ENCODE data around the gene TLE4. TPM values are rescaled to one million over a fixed set of nuclear protein-coding genes. Genes with fewer than 3 reads are reported as not detected.
A peak's percentile ranks its signal among the peaks of the same experiment; 100 is the strongest.

TLE4 gene
- total RNA-seq, 4 donors from 2014 or later, result 19.3 to 87.5 (median 41.5) TPM

DNA sequence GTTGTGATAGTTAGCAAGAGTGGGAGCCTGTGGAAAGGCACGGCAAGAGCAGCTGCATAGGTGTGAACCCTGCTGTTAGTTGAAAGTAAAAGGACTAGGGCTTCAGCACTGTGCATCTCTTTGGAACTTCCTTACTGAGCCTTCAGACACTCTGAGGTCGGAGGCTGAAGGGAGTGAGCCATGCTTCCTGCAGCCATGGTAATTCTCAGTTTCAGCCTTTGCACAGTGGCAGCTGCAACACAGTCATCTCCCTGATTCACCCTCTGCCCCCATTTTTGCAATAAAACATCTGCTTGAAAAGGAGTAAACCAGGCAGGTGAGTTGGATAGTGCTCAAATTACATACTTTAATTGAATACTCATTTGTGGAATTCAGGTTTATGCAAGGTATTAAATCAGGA, 6.5 kb upstream of the TLE4 start:
- DNase-seq, result peak; percentile 30
- intact Hi-C loops (cut with DNase I; ENCODE audit: low total_unique reads), result no loop called here
- peaks cover 7% of the 10 kb centered on the region for H3K27me3 ChIP-seq
- H3K4me1 ChIP-seq, result peaks cover 1 to 5% (median 3%) of the 10 kb centered on the region in 4 donors
- in situ Hi-C loops (cut with MboI; ENCODE audit: low pct_ligation_motif_present in 1 of 4, low pct_unique_long_range_greater_than_20kb in 1 of 4, low sequenced_read_pairs in 3 of 4), result no loop called here
- no peak overlapping the region for H3K4me3 ChIP-seq
- H3K9me3 ChIP-seq, result no peaks in the 10 kb centered on the region
- TF ChIP-seq POLR2AphosphoS5 (IDR thresholded peaks at IDR 0.05) (no peak), POLR2A (IDR thresholded peaks at IDR 0.05) (no peak), EP300 (IDR thresholded peaks at IDR 0.05; ENCODE audit: low read depth) (no peak)
- TF ChIP-seq, protein P1, sequence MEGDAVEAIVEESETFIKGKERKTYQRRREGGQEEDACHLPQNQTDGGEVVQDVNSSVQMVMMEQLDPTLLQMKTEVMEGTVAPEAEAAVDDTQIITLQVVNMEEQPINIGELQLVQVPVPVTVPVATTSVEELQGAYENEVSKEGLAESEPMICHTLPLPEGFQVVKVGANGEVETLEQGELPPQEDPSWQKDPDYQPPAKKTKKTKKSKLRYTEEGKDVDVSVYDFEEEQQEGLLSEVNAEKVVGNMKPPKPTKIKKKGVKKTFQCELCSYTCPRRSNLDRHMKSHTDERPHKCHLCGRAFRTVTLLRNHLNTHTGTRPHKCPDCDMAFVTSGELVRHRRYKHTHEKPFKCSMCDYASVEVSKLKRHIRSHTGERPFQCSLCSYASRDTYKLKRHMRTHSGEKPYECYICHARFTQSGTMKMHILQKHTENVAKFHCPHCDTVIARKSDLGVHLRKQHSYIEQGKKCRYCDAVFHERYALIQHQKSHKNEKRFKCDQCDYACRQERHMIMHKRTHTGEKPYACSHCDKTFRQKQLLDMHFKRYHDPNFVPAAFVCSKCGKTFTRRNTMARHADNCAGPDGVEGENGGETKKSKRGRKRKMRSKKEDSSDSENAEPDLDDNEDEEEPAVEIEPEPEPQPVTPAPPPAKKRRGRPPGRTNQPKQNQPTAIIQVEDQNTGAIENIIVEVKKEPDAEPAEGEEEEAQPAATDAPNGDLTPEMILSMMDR (IDR thresholded peaks at IDR 0.05), result no peak
- no peaks in the 10 kb centered on the region for H3K36me3 ChIP-seq
- H3K27ac ChIP-seq, result no peak overlapping the region
- WGBS, 2 donors (ENCODE audit: low coverage in 1 of 2), result 43% methylated on average over 2 of the region's 2 CpGs; no CpG with 5 or more reads in 1 of the 2 donors

DNA sequence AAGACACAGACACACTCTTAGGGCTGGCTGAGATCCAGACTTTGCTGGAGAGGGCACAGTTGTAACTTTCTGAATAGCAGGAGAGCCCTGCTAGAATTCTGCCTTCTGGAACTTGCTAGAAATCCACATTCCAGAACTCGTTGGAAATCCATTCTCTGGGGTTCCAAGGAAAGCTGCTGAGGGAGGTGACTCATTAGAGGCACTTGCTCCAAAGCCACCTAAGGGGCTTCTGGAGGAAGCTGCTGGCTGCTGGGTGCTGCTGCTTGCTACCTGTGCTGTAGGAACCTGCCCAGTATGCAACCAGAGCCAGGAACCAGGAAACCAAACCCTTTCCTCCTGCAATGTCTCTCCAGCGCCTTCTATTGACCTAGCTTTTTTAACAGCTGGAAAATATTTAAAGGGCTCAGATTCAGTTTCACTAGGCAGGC, 4.1 kb upstream of the TLE4 start:
- in situ Hi-C loops (cut with MboI; ENCODE audit: low pct_ligation_motif_present in 1 of 4, low pct_unique_long_range_greater_than_20kb in 1 of 4, low sequenced_read_pairs in 3 of 4) (no loop called here), intact Hi-C loops (cut with DNase I; ENCODE audit: low total_unique reads) (no loop called here)
- Histone ChIP-seq H3K27ac (peak overlapping the region in 1 of 4 donors; percentile 5), H3K4me3 (no peak overlapping the region), H3K9me3 (no peaks in the 10 kb centered on the region), H3K4me1 (peaks cover 5 to 10% (median 8%) of the 10 kb centered on the region in 4 donors), H3K36me3 (no peaks in the 10 kb centered on the region), H3K27me3 (peaks cover 12% of the 10 kb centered on the region)
- TF ChIP-seq POLR2AphosphoS5 (IDR thresholded peaks at IDR 0.05), result no peak
- TF ChIP-seq, protein P1 (IDR thresholded peaks at IDR 0.05), result peak in 2 of 5 experiments; percentile 7 to 16
- no peak for TF ChIP-seq POLR2A (IDR thresholded peaks at IDR 0.05)
- WGBS, 2 donors (ENCODE audit: low coverage in 1 of 2), result 33 to 65% methylated on average over 1 to 2 of the region's 2 CpGs
- no peak for DNase-seq

DNA sequence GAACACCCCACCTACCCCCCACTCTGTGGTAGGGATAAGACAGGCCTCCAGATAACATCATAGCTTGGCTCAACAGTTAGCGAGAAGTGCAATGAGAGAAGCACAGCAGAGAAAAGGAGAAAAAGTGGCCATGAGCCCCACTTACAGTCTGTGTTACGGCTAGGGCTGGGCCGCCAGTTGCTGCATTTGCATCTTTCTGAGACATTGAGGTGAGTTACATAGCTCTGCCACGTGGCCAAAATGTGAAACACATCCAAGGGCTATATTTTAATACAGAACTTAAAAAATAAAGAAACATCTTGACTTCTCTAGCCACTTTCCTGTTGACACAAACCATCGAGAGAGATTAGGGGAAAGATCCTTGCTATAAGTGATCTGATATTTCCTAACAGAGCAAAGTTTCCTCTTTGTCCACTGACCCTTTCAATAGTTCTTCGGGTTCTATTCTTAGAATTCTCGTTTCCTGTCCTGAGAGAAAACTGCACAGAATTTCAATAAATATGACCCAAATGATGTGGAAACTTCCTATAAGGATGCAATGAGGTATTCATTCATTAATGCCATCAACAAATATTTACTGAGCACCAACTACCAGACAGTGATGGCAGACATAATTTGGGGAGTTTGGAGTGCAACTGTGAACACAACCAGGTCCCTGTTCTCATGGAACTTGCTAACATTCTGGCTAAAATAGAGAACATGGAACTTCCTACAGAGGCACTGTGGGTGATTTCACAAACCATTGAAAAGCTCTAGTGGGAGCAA, 3.2 kb upstream of the TLE4 start:
- no peaks in the 10 kb centered on the region for H3K9me3 ChIP-seq
- TF ChIP-seq EP300 (IDR thresholded peaks at IDR 0.05; ENCODE audit: low read depth) (no peak), POLR2AphosphoS5 (IDR thresholded peaks at IDR 0.05) (no peak)
- WGBS, 2 donors (ENCODE audit: low coverage in 1 of 2), result 64 to 78% methylated on average over 6 to 7 of the region's 7 CpGs
- in situ Hi-C loops (cut with MboI; ENCODE audit: low pct_ligation_motif_present in 1 of 4, low pct_unique_long_range_greater_than_20kb in 1 of 4, low sequenced_read_pairs in 3 of 4), result no loop called here
- H3K4me3 ChIP-seq, result no peak overlapping the region
- intact Hi-C loops (cut with DNase I; ENCODE audit: low total_unique reads), result no loop called here
- DNase-seq, result peak; percentile 11
- H3K4me1 ChIP-seq, result peaks cover 5 to 10% (median 8%) of the 10 kb centered on the region in 4 donors
- no peaks in the 10 kb centered on the region for H3K36me3 ChIP-seq
- peaks cover 12% of the 10 kb centered on the region for H3K27me3 ChIP-seq
- peak overlapping the region in 2 of 4 donors; percentile 5 to 16 for H3K27ac ChIP-seq

DNA sequence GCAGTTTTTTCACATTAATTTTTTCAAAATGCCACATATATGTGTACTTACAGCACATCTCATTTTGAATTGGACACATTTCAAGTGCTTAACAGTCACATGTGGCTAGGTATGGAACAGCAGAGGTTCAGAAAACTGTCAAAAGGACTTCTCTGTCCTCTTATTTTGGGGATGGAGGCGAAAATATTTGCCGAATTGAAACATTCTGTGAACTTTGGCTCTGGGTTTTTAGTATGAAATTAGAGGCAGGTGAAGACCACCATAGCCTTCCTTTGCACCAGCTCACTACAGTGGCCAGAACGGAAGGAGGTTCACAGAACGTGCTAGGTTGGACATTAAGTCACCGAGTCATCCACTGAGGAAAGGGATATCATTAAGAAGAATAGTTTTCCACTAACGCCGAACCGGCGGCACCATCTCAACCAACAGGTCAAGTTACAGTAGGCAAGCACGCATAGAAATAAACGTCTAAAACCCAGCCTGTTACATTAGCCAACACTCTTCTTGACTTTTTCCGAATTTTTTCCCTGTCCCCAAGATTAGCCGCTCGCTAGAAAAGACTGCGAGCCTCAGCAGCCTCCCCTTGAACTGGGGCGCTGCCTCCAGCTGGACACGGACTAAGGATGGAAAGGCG, 1.8 kb upstream of the TLE4 start:
- intact Hi-C loops (cut with DNase I; ENCODE audit: low total_unique reads) (no loop called here), in situ Hi-C loops (cut with MboI; ENCODE audit: low pct_ligation_motif_present in 1 of 4, low pct_unique_long_range_greater_than_20kb in 1 of 4, low sequenced_read_pairs in 3 of 4) (no loop called here)
- no peaks in the 10 kb centered on the region for H3K36me3 ChIP-seq
- peak overlapping the region; percentile 77 to 88 (median 84) for H3K27ac ChIP-seq
- peaks cover 8 to 19% (median 17%) of the 10 kb centered on the region in 4 donors for H3K4me1 ChIP-seq
- WGBS, 2 donors (ENCODE audit: low coverage in 1 of 2), result 21 to 41% methylated on average over 4 to 18 of the region's 18 CpGs
- peak overlapping the region in 3 of 4 donors; percentile 51 to 75 (median 57) for H3K4me3 ChIP-seq
- DNase-seq, result no peak
- H3K9me3 ChIP-seq, result no peaks in the 10 kb centered on the region
- H3K27me3 ChIP-seq, result peaks cover 12% of the 10 kb centered on the region
- TF ChIP-seq EP300 (IDR thresholded peaks at IDR 0.05; ENCODE audit: low read depth) (no peak), POLR2AphosphoS5 (IDR thresholded peaks at IDR 0.05) (no peak), POLR2A (IDR thresholded peaks at IDR 0.05) (no peak)
- TF ChIP-seq, protein P1 (IDR thresholded peaks at IDR 0.05), result no peak
